CD8-positive, alpha-beta memory T cell (primary cell): Measurements from ENCODE around the gene HS6ST2. TPM values are rescaled to one million over a fixed set of nuclear protein-coding genes. Genes with fewer than 3 reads are reported as not detected.

Experiments used
- CTCF ChIA-PET: fragments of 350-600 bp; sonication (Branson Sonifier 250); formaldehyde crosslinking; loops from one replicate; lab custom pipeline; 2021; ENCODE audit warnings: antibody characterized with exemption; lab: Charles Lee
- POLR2A ChIA-PET: fragments of 350-600 bp; sonication (Branson Sonifier 250); formaldehyde crosslinking; loops from one replicate; lab custom pipeline; 2021; ENCODE audit warnings: antibody characterized with exemption; lab: Charles Lee
- DNase-seq, 5 donors: peaks; one replicate each; pipeline versions ENCODE4 v3.0.0 to v3.0.0-alpha.2; 2020 to 2022; ENCODE audit warnings: mixed read lengths in 1 of 5
- H3K27ac ChIP-seq: one replicate; pipeline ENCODE4 v1.7.0; 2013; ENCODE audit warnings: low read depth, mild to moderate bottlenecking, low read length, moderate library complexity
- H3K27me3 ChIP-seq: 2 replicates; pipeline ENCODE4 v1.7.0; 2013; ENCODE audit warnings: low read length, mild to moderate bottlenecking; ENCODE audit not compliant: insufficient read depth, poor library complexity, severe bottlenecking
- H3K36me3 ChIP-seq: 2 replicates; pipeline ENCODE4 v1.7.0; 2013; ENCODE audit warnings: mild to moderate bottlenecking, low read length, moderate library complexity; ENCODE audit not compliant: insufficient read depth
- H3K4me1 ChIP-seq: 2 replicates; pipeline ENCODE4 v1.7.0; 2013; ENCODE audit warnings: mild to moderate bottlenecking, low read length, moderate library complexity; ENCODE audit not compliant: insufficient read depth
- H3K4me3 ChIP-seq: 2 replicates; pipeline ENCODE4 v1.7.0; 2013; ENCODE audit warnings: mild to moderate bottlenecking, low read length
- H3K9me3 ChIP-seq: 2 replicates; pipeline ENCODE4 v1.7.0; 2013; ENCODE audit warnings: mild to moderate bottlenecking, low read length
- H3K27ac Mint-ChIP-seq, 8 donors: one replicate each; pipeline ENCODE4 v1.8.0; 2020 to 2021; ENCODE audit warnings: mixed read lengths in 8 of 8, mild to moderate bottlenecking in 6 of 8, inconsistent platforms in 3 of 8, moderate library complexity in 3 of 8
- H3K27me3 Mint-ChIP-seq, 2 donors: one replicate each; pipeline ENCODE4 v1.8.0; 2020 to 2021; ENCODE audit warnings: mixed read lengths in 2 of 2, mild to moderate bottlenecking in 1 of 2, moderate library complexity in 1 of 2
- H3K36me3 Mint-ChIP-seq, 3 donors: one replicate each; pipeline ENCODE4 v1.8.0; 2020 to 2021; ENCODE audit warnings: mixed read lengths in 3 of 3, inconsistent platforms in 1 of 3, mild to moderate bottlenecking in 1 of 3
- H3K4me1 Mint-ChIP-seq, 3 donors: one replicate each; pipeline ENCODE4 v1.8.0; 2020 to 2021; ENCODE audit warnings: mixed read lengths in 3 of 3, inconsistent platforms in 1 of 3, mild to moderate bottlenecking in 1 of 3
- H3K4me3 Mint-ChIP-seq, 7 donors: one replicate each; pipeline ENCODE4 v1.8.0; 2020 to 2021; ENCODE audit warnings: mixed read lengths in 7 of 7, mild to moderate bottlenecking in 6 of 7, moderate library complexity in 4 of 7, inconsistent platforms in 2 of 7
- H3K9me3 Mint-ChIP-seq, 5 donors: one replicate each; pipeline ENCODE4 v1.8.0; 2020 to 2022; ENCODE audit warnings: mixed read lengths in 5 of 5, mild to moderate bottlenecking in 3 of 5, moderate library complexity in 2 of 5, inconsistent platforms in 1 of 5
- polyA plus RNA-seq: library from polyadenylated mRNA; unstranded; fragments of 300-500 nt; fragmentation: Illumina TruSeq; gene quantifications from one replicate; pipeline ENCODE4 v1.2.3, GENCODE V29; 2021
- total RNA-seq, 2 experiments: library from RNA; stranded (reverse); gene quantifications; one replicate each; pipeline ENCODE4 v1.2.3, GENCODE V29; 2021

The HS6ST2 gene
- total and polyA plus RNA-seq, 3 experiments from 2014 or later, result 0.09 to 0.13 TPM; not detected in 1

DNA sequence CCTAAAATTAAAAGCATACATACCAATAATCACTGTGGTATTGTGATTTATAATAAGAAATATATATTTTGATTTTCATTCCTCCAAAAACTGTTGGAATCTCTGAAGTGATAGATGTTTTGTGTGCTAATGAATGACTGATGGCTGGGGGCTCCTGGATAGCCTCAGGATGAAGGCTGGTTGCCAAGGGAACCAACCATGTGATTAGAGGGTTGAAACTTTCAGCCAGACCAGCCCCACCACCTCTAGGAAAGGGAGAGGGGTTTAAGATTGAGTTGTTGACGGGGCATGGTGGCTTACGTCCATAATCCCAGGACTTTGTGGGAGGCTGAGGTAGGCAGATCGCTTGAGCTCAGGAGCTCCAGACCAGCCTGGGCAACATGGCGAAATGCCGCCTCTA lies 34.0 kb downstream of the HS6ST2 start:
- Histone ChIP-seq H3K4me3 (no peak overlapping the region), H3K27ac (no peak overlapping the region), H3K4me1 (no peaks in the 10 kb centered on the region), H3K9me3 (no peaks in the 10 kb centered on the region), H3K27me3 (no peaks in the 10 kb centered on the region), H3K36me3 (no peaks in the 10 kb centered on the region)
- peaks cover 0 to 1% (median 0%) of the 10 kb centered on the region in 3 donors for H3K36me3 Mint-ChIP-seq
- CTCF ChIA-PET, result no interaction called here
- peaks cover 0 to 2% (median 0%) of the 10 kb centered on the region in 5 donors for H3K9me3 Mint-ChIP-seq
- no peaks in the 10 kb centered on the region for H3K4me1 Mint-ChIP-seq
- no peak for DNase-seq
- no peak overlapping the region for H3K4me3 Mint-ChIP-seq
- H3K27me3 Mint-ChIP-seq, result peaks cover 4 to 12% of the 10 kb centered on the region in 2 donors
- POLR2A ChIA-PET, result no interaction called here
- no peak overlapping the region for H3K27ac Mint-ChIP-seq

DNA sequence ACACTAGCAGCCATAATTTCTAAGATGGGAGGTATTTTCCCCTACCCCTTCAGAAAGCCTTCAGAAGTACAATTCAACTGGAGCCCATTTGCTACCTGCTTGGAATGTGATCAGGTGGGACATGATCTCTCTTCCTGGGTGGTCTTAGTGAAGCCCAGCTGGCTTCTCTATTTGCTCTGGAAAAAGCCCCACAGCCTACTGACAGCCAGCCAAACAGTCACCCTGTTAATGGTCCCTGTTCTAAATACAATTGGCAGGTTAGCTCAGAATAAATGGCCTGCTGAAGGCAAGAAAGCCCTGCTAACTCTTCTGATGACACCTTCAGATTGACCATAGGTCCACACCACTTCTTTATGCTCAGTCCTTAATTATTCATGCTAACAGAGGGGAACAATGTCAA lies 39.9 kb downstream of the HS6ST2 start:
- Histone ChIP-seq H3K4me1 (no peaks in the 10 kb centered on the region), H3K9me3 (no peaks in the 10 kb centered on the region), H3K4me3 (no peak overlapping the region), H3K36me3 (no peaks in the 10 kb centered on the region), H3K27ac (no peak overlapping the region), H3K27me3 (no peaks in the 10 kb centered on the region)
- H3K4me3 Mint-ChIP-seq, result no peak overlapping the region
- CTCF ChIA-PET, result no interaction called here
- DNase-seq, result no peak
- H3K27me3 Mint-ChIP-seq, result peaks cover 3 to 8% of the 10 kb centered on the region in 2 donors
- no peaks in the 10 kb centered on the region for H3K4me1 Mint-ChIP-seq
- no peak overlapping the region for H3K27ac Mint-ChIP-seq
- POLR2A ChIA-PET, result no interaction called here
- H3K36me3 Mint-ChIP-seq, result no peaks in the 10 kb centered on the region
- peaks cover 0 to 2% (median 0%) of the 10 kb centered on the region in 5 donors for H3K9me3 Mint-ChIP-seq

DNA sequence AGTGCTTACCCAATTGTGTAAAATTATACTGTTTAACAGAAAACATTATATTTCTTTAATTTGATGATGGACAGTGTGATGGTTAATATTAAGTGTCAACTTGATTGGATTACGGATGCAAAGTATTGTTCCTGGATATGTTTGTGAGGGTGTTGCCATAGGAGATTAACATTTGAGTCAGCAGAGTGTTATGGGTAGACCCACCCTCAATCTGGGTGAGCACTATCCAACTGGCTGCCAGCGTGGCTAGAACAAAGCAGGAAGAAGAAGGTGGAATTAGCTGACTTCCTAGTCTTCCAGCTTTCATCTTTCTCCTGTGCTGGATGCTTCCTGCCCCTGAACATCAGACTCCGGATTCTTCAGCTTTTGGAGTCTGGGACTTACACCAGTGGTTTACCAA lies 42.1 kb downstream of the HS6ST2 start:
- ChIA-PET CTCF (no interaction called here), POLR2A (no interaction called here)
- Histone ChIP-seq H3K9me3 (no peaks in the 10 kb centered on the region), H3K4me3 (no peak overlapping the region), H3K27ac (no peak overlapping the region), H3K36me3 (no peaks in the 10 kb centered on the region), H3K4me1 (no peaks in the 10 kb centered on the region), H3K27me3 (no peaks in the 10 kb centered on the region)
- Mint-ChIP-seq H3K27ac (no peak overlapping the region), H3K4me1 (no peaks in the 10 kb centered on the region), H3K4me3 (no peak overlapping the region), H3K9me3 (peaks cover 0 to 2% (median 0%) of the 10 kb centered on the region in 5 donors), H3K27me3 (peaks cover 3 to 10% of the 10 kb centered on the region in 2 donors), H3K36me3 (no peaks in the 10 kb centered on the region)
- DNase-seq, result no peak

DNA sequence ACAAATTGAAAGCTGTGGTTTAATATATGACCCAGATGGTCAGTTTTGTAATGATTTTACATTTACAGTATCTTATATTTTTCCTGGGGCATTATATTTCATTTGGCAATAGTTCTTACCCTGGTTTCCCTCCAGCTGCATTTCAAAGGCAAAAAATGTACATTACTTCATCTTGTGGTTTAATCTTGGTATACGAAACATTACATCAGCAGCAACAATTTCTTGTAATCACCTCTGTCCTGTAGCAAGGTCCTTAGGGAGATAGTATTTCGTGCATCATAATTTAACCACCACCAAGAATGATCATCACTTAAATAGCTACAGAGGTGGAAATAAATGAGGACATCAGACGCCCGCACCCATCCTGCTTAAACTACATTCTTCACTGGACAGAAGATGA lies 48.8 kb downstream of the HS6ST2 start:
- Histone ChIP-seq H3K36me3 (no peaks in the 10 kb centered on the region), H3K27ac (no peak overlapping the region), H3K4me3 (no peak overlapping the region), H3K9me3 (no peaks in the 10 kb centered on the region), H3K27me3 (no peaks in the 10 kb centered on the region), H3K4me1 (no peaks in the 10 kb centered on the region)
- Mint-ChIP-seq H3K27me3 (peaks cover 0 to 5% of the 10 kb centered on the region in 2 donors), H3K27ac (no peak overlapping the region), H3K36me3 (no peaks in the 10 kb centered on the region), H3K4me1 (no peaks in the 10 kb centered on the region), H3K9me3 (peaks cover 0 to 2% (median 0%) of the 10 kb centered on the region in 5 donors), H3K4me3 (no peak overlapping the region)
- ChIA-PET POLR2A (no interaction called here), CTCF (no interaction called here)
- DNase-seq, result no peak

DNA sequence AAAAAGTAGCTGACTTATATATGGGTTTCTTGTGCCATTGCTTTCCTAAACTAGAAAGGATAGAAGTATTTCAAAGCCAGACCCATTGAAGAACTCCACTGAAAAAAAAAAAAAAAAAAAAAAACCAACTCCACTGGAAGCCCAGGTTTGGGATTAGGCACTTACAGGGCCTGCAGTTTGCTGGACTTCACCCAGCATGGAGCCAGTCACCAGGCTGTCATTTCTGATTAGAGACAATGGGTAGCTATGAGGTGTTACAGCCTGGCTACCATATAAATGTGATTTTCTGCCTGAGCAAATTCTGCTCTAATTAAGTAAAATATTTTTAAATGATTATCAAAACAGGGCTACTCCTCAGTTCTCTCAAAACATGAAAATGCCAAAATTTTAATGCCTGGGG lies 49.5 kb downstream of the HS6ST2 start:
- DNase-seq, result no peak
- H3K4me3 Mint-ChIP-seq, result no peak overlapping the region
- ChIA-PET POLR2A (no interaction called here), CTCF (no interaction called here)
- H3K4me1 ChIP-seq, result no peaks in the 10 kb centered on the region
- H3K27ac ChIP-seq, result no peak overlapping the region
- H3K27me3 Mint-ChIP-seq, result peaks cover 0 to 2% of the 10 kb centered on the region in 2 donors
- H3K9me3 Mint-ChIP-seq, result peaks cover 0 to 2% (median 0%) of the 10 kb centered on the region in 5 donors
- no peaks in the 10 kb centered on the region for H3K9me3 ChIP-seq
- no peaks in the 10 kb centered on the region for H3K36me3 Mint-ChIP-seq
- H3K4me1 Mint-ChIP-seq, result no peaks in the 10 kb centered on the region
- H3K27me3 ChIP-seq, result no peaks in the 10 kb centered on the region
- H3K36me3 ChIP-seq, result no peaks in the 10 kb centered on the region
- H3K27ac Mint-ChIP-seq, result no peak overlapping the region
- no peak overlapping the region for H3K4me3 ChIP-seq

DNA sequence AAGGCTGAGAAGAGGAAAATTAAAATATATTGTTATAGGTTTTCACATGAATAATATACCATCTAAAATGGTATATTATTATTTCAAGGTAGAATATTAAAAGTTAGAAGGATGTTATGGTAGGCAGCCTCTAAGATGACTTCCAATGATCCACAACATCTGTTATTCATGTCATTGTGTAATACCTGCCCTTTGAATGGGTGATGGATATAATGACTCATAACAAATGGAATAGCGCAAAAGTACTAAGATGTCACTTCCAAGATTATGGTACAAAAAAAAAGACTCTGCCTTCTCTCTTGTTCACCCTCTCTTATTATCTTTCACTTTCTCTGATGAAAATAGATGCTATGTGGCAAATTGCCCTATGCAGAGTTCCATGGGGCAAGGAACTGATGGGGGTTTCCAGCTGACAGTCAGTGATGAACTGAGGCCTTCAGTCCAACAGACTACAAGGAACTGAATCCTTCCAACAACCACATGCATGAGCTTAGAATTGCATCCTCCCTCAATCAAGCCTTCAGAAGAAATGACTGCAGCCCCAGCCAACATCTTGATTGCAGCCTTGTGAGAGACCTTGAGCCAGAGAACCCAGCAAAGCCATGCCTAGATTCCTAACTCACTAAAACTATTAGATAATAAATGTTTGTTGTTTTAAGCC lies 57.7 kb downstream of the HS6ST2 start:
- DNase-seq, result no peak
- peaks cover 0 to 2% (median 0%) of the 10 kb centered on the region in 5 donors for H3K9me3 Mint-ChIP-seq
- no peaks in the 10 kb centered on the region for H3K36me3 Mint-ChIP-seq
- H3K27ac Mint-ChIP-seq, result no peak overlapping the region
- CTCF ChIA-PET, result no interaction called here
- Histone ChIP-seq H3K9me3 (no peaks in the 10 kb centered on the region), H3K4me3 (no peak overlapping the region), H3K27me3 (no peaks in the 10 kb centered on the region), H3K36me3 (no peaks in the 10 kb centered on the region), H3K4me1 (no peaks in the 10 kb centered on the region), H3K27ac (no peak overlapping the region)
- H3K4me1 Mint-ChIP-seq, result no peaks in the 10 kb centered on the region
- no peak overlapping the region for H3K4me3 Mint-ChIP-seq
- H3K27me3 Mint-ChIP-seq, result peaks cover 0 to 4% of the 10 kb centered on the region in 2 donors
- POLR2A ChIA-PET, result no interaction called here

DNA sequence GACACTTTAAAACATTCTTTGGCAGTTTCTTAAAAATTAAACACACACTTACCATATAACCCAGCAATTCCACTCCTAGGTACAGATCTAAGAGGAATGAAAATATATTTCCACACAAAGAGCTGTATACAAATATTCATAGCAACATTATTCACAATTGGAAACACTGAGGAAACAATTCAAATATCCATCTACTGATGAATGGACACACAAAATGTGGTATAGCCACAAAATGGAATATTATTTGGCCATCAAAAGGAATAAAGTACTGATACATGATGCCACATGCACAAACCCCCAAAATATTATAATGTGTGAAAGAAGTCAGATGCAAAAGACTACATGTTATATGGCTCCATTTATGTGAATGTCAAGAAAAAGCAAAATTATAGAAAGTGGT lies 70.9 kb downstream of the HS6ST2 start:
- H3K27ac Mint-ChIP-seq, result no peak overlapping the region
- Histone ChIP-seq H3K4me3 (no peak overlapping the region), H3K27ac (no peak overlapping the region), H3K27me3 (no peaks in the 10 kb centered on the region), H3K9me3 (no peaks in the 10 kb centered on the region), H3K36me3 (no peaks in the 10 kb centered on the region), H3K4me1 (no peaks in the 10 kb centered on the region)
- peaks cover 0 to 7% (median 0%) of the 10 kb centered on the region in 5 donors for H3K9me3 Mint-ChIP-seq
- no peak overlapping the region for H3K4me3 Mint-ChIP-seq
- no peak for DNase-seq
- no peaks in the 10 kb centered on the region for H3K36me3 Mint-ChIP-seq
- POLR2A ChIA-PET, result no interaction called here
- no peaks in the 10 kb centered on the region for H3K4me1 Mint-ChIP-seq
- CTCF ChIA-PET, result no interaction called here
- H3K27me3 Mint-ChIP-seq, result peaks cover 2 to 3% of the 10 kb centered on the region in 2 donors

DNA sequence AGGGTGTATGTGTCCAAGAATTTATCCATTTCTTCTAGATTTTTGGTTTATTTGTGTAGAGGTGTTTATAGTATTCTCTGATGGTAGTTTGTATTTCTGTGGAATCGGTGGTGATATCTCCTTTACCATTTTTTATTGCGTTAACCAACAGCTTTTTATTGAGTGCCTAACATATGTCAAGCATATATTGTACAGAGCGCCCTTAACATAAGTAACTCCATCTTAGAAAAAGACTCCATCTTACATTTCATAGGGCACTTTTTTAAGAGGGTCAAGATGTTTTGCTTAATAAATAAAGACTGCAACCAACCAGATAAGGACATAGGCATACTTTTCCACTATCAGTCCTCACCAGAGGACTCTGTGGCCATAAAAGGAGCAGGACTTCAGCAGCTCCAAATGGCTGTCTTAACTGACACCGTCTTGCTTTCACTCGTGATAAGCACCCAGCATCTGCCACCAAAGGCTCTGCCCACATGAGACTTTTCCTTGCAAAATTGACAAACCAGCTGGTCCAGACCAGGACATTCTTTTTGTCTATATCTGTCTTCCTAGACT lies 75.0 kb downstream of the HS6ST2 start:
- Histone ChIP-seq H3K9me3 (no peaks in the 10 kb centered on the region), H3K27ac (no peak overlapping the region), H3K4me1 (no peaks in the 10 kb centered on the region), H3K27me3 (no peaks in the 10 kb centered on the region), H3K36me3 (no peaks in the 10 kb centered on the region), H3K4me3 (no peak overlapping the region)
- Mint-ChIP-seq H3K9me3 (peaks cover 0 to 2% (median 0%) of the 10 kb centered on the region in 5 donors), H3K4me3 (no peak overlapping the region), H3K27me3 (peaks cover 2 to 3% of the 10 kb centered on the region in 2 donors), H3K4me1 (no peaks in the 10 kb centered on the region), H3K27ac (peak overlapping the region in 1 of 8 donors; percentile 3), H3K36me3 (no peaks in the 10 kb centered on the region)
- POLR2A ChIA-PET, result no interaction called here
- no peak for DNase-seq
- CTCF ChIA-PET, result no interaction called here
